NCI-H226 (cell line): Measurements from ENCODE around the gene KCNA2.
A peak's percentile ranks its signal among the peaks of the same experiment; 100 is the strongest.

ENCODE experiments used
- DNase-seq: peaks from one replicate; pipeline ENCODE4 v3.0.0-alpha.2; 2015

The KCNA2 gene

DNA sequence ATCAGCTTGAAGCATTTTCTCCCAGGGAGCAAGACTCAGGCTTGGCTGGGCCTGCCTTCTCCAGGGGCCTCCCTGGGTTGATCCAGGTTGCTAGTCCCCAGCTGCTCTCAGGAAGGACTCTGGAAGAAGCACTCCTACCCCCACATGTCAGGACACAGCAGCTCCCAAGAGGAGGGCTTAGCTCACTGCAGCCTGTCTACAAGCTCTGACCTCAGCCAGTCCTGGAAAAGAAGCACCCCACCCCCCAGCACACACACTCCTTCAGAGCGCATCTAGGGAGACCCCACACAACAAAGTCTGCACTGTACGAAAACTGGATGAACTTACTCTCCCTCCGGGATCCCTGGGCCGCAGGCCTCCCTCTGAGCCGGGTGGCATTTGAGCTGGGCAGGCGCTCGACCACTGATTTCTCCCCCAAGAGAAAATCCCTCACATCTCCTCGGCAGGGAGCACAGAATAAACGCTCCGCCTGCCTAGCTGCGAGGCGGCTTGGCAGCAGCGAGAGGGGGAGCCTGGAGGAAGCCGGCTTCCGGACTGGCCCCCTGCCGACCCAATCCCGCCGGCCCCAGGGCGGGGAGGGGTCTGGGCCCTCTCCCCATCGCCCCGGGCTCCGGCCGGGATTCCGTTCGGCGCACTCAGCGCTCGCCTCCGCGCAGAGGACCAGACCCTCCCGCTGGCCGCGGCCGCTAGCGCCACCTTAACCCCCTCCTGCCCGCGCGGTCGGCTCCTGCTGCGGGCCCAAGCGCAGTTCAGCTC lies at the start of gene KCNA2:
Gene KCNA2, minus strand, starts transcription at position 458 of the 756 bp plus-strand sequence. CDS start 1,576 bp downstream, outside the sequence.
- no peak for DNase-seq

GRCh38 chr1:110650609-110651008 lies 44.5 kb upstream of the KCNA2 start:
- no peak for DNase-seq

DNA sequence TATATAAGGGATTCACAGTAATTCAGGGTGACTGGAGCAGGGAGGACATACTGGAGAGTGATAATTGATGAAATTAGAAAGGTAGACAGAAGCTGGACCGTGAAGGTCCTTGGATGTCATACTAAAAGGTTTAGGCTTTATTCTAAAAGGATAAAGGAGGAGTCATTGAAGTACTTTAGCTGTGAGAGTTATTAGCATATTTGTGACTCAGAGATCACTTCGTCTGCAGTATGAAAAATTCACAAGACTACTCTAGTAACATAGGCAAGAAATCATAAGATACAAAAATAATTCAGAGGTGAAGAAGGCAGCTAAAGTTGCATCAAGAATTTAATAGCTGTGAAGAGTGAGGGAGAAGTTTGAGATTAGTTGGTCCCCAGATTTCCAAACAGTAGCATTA lies 42.3 kb upstream of the KCNA2 start:
- DNase-seq = no peak

- DNase-seq = no peak
Observed at GRCh38 chr1:110647254-110647891, 41.2 kb upstream of the KCNA2 start.

- DNase-seq = peak; percentile 40
Observed at GRCh38 chr1:110645821-110646735, 39.9 kb upstream of the KCNA2 start.

DNA sequence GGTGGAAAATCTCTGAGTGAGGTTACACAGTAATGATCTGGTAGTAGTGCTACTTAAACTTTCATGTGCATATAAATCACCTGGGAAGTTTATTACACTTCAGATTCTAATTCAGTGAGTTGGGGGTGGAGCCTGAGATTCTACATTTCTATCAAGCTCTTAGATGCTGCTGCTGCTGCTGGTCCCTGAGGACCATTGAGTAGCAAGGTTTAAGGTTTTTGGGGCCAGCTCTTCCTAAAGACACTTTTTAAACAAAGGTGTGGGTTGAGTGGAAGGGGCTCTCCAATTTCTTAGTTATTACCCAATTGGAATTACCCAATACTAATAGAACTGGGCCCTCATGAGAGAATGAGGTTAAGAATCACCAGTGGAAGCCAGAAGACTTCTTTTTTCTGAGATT lies 39.1 kb upstream of the KCNA2 start:
- no peak for DNase-seq

DNA sequence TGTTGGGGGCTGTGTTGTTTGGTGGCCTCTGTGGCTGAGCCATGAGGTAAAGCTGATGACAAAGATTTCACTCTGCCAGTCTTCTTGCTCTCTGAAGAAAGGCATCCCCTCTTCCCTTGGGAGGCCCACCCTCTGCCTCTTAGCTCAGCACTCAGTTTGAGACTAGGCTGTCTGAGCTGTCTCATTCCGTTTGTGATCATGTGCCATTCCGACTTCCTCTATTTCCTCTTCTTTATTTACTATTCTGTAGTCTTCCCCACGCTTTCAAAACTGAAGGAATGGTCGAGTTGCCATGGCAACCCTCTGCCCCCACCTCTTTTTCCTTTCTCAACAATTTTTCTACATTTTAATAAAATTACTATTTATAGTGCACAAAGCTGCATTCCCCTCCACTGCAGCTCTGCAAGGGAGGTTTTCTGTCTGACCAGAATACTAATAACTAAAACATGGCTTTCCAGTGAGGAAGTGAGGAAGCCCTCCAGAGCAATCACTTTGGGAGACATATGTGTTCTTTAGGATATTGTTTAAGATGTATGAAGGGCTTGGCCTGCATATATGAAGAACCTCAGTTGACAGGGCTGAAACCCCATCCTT lies 37.8 kb upstream of the KCNA2 start:
- DNase-seq = no peak

- DNase-seq = peak; percentile 34
Observed at GRCh38 chr1:110639724-110640386, 33.7 kb upstream of the KCNA2 start.

DNA sequence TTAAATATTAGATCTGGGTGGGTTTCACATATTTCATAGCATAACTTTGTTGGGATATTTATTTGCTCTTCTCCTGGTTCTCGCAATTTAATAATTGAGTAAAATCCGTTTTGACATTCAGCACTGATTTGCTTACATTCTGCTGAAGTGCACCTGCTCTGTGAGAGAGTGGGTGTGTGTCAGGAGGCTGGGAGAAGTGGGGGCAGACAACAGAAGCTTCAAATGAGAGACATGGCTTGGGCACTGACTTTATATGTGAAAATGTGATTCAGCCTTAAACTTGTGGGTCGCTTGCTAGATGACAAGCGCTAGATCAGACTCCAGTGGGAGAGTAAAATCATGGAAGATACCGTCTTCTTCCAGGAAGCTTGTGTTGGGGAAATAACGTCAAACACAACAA lies 32.4 kb upstream of the KCNA2 start:
- no peak for DNase-seq

DNA sequence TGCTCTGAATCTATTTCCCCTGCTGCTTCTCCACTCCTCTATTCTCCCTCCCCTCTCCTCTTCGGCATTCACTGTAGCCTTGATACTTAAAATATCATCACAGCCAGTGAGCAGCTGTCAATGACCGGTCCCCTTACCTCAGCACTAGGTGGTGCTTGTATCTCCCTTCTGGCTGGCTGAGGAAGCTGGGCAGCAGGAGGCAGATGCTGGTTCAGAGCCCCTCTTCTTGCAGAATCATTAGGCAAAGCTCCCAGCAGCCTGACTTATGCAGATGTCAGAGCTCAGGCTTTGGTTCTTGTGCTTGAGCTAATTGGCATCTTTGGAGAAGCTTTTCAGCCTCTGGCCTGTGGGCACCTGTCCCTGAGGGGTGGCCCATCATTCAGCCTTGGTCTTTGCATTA lies 31.9 kb upstream of the KCNA2 start:
- DNase-seq = no peak

DNA sequence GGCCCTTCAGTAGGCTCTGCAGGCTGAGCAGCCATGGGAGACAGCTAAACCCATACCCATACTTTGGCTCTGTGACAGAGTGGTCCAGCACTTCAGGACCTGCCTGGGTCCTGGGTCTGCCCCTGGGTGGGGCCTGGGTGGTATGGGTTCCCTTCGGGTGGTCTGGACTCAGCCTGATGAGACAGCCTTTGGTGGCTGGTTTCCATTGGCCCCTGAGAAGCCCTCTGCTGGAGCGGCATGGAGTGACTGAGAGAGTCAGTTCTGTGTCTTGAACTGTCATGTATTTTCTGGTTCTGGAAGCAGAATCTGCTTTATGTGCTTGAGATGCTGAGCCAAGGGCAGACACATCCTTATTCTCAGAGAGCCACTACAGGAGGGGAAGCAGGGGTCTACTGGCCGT lies 31.3 kb upstream of the KCNA2 start:
- no peak for DNase-seq

- no peak for DNase-seq
Observed at GRCh38 chr1:110636149-110636935, 30.2 kb upstream of the KCNA2 start.

GRCh38 chr1:110635434-110635833 lies 29.3 kb upstream of the KCNA2 start:
- no peak for DNase-seq

GRCh38 chr1:110634455-110635311 lies 28.5 kb upstream of the KCNA2 start:
- peak; percentile 3 for DNase-seq

DNA sequence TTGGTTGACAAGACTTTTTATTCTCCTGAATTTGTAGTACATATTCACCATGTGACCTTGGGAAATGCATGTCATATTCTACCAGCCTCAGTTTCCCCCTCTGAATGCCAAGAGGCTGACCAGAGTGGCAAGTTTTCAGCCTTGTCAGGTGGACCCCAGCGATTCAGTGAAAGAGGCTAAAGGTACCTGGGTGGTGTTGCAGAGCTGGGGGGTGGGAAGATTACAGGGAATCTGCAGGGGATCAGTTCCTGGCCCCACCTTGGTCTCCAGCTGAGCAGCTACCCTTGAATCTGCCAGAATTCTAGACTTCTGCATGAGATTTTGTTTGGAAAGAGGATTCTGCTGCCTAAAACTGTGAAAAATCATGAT lies 27.9 kb upstream of the KCNA2 start:
- no peak for DNase-seq

GRCh38 chr1:110633646-110634030 lies 27.5 kb upstream of the KCNA2 start:
- no peak for DNase-seq

DNA sequence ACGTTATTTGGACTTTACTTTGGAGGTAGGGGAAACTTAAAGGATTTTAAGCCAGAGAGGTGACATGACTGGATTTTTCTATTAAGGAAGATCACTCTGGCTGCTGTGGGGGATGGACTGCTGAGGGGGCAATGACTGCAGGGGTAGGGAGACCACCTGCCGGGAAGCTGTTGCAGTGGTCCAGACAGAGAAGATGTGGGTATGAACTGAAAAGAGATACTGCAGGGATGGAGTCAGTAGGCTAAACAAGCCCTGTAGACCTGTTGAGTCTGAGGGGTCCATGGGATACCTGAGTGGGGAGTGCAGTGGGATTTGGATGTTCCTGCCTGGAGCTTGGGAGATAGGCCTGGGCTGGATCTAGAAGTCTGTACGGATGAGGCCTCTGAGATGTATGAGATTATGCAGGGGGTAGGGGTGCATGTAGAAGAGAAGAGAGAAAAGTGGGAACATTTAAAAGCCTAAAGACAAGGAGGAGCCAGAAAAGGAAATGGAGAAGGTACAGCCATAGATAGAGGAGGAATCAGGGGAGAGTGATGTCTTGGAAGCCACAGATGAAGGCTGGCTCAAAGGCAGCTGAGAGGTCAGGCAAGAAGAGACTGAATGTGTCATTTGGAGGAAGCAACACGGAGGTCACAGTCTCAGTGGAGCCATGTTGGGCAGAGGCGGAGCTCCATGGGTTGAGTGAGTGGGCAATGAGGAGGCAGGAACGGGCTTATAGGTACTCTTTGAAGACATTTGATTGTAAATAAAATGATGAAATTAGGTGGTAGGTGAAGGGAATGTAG lies 25.9 kb upstream of the KCNA2 start:
- DNase-seq = no peak

DNA sequence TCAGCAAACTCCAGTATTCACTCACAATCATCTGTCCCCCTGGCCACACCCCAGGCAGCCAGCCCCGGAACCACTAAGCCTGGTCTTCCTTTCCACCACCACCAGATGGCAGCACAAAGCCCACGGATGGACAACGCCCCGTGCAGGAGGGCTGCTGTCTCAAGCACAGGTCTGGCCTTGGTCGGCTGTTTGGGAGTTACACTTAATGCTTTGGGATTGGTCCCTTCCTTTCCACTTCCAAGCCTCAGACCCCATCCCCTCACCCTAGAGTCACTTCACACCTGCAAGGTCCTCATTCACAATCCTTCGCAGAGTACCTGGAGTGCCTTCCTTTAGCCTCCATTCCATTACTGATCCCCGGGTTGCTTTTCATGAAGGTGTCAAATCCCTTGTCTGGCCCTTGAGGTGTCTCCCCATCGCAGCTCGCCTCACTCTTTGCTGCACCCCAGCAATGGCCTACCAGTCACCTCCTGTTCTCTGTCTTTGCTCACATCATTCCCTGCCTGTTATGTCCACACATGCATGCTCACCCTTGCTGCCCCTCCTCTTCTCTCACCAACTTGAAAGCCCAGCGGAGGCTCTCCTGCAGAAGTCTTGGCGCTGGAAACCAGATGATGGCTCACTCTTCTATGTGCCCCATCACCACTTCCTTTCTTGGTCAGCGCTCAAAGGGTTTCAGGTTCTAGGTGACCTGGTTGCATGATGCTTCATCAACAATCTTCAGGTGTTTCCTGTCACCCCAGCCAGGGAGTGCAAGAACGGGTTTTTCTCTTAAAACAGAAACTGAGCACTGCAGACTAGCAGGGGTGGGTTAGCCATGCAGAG lies 24.9 kb upstream of the KCNA2 start:
- DNase-seq = peak; percentile 40
